Upper lobe of left lung (tissue), 6 donors: Measurements from ENCODE around the gene TAF1B. TPM values are rescaled to one million over a fixed set of nuclear protein-coding genes. Genes with fewer than 3 reads are reported as not detected.
A peak's percentile ranks its signal among the peaks of the same experiment; 100 is the strongest.

Experiments
- ATAC-seq, 2 donors: fragments of 200-7000 bp; cut with Tn5 transposase; one replicate each; pipeline ENCODE4 v1.9.1; 2022; ENCODE audit warnings: mild to moderate bottlenecking in 2 of 2, moderate library complexity in 2 of 2; ENCODE audit not compliant: low FRiP score in 2 of 2
- DNase-seq, 2 donors: peaks; one replicate each; pipeline ENCODE4 v3.0.0-alpha.2; 2019 to 2020
- H3K27ac ChIP-seq, 4 donors: fragments of 200-600 bp; sonication (generic); one replicate each; pipeline ENCODE4 v1.5.1; 2016 to 2019
- H3K27me3 ChIP-seq, 4 donors: fragments of 200-600 bp; sonication (generic); one replicate each; pipeline ENCODE4 v1.5.1; 2017 to 2019
- H3K36me3 ChIP-seq, 4 donors: fragments of 200-600 bp; sonication (generic); one replicate each; pipeline ENCODE4 v1.5.1; 2016 to 2019
- H3K4me1 ChIP-seq, 4 donors: fragments of 200-600 bp; sonication (generic); one replicate each; pipeline ENCODE4 v1.5.1; 2018 to 2019
- H3K4me3 ChIP-seq, 4 donors: fragments of 200-600 bp; sonication (generic); one replicate each; pipeline ENCODE4 v1.5.1; 2017 to 2019; ENCODE audit warnings: mild to moderate bottlenecking in 2 of 4, moderate library complexity in 1 of 4
- H3K9me3 ChIP-seq, 4 donors: fragments of 200-600 bp; sonication (generic); one replicate each; pipeline ENCODE4 v1.5.1; 2018 to 2019
- CTCF ChIP-seq, 6 experiments: fragments of 450-650 bp in 4 of 6; fragments of 200-600 bp in 2 of 6; sonication (generic) in 2 of 6; IDR thresholded peaks; one replicate each; pipeline ENCODE4 v1.5.1; 2016 to 2019; ENCODE audit warnings: antibody characterized with exemption in 6 of 6
- EP300 ChIP-seq, 4 donors: sonication (generic); formaldehyde crosslinking; IDR thresholded peaks; one replicate each; pipeline ENCODE4 v1.5.1; 2017; ENCODE audit warnings: antibody characterized with exemption in 4 of 4, control low read depth in 2 of 4
- POLR2A ChIP-seq, 4 donors: fragments of 450-650 bp; IDR thresholded peaks; one replicate each; pipeline ENCODE4 v1.5.1; 2016 to 2017; ENCODE audit warnings: antibody characterized with exemption in 4 of 4, mild to moderate bottlenecking in 2 of 4
- POLR2AphosphoS5 ChIP-seq, 2 donors: sonication (generic); formaldehyde crosslinking; IDR thresholded peaks; one replicate each; pipeline ENCODE4 v1.5.1; 2017; ENCODE audit warnings: antibody characterized with exemption in 2 of 2
- WGBS, 2 donors: methylation state at CpG; one replicate each; pipeline ENCODE4 v1.1.5; 2017 to 2018; 5-methylcytosine and 5-hydroxymethylcytosine counted together
- total RNA-seq, 6 donors: library from RNA; depleted of rRNA in 4 of 6; stranded (reverse); fragments of >200 nt in 4 of 6; gene quantifications; one replicate each; pipeline versions ENCODE4 v1.1.0 to v1.2.1, GENCODE V29; 2016 to 2021
- donor health status: DM: no; HTN: no; CAD: no; lungs with moderate emphysema.
- donor health status: DM: no; HTN: yes; CAD: no; lungs with severe emphysema.

The TAF1B gene
- total RNA-seq, 6 donors from 2014 or later, result 8.5 to 24.3 (median 16.7) TPM

GRCh38 chr2:9889812-9890261 lies 46.6 kb downstream of the TAF1B start:
- peaks cover 0 to 10% (median 3%) of the 10 kb centered on the region in 4 donors for H3K36me3 ChIP-seq
- DNase-seq (no peak), ATAC-seq (no peak)
- H3K9me3 ChIP-seq, result peaks cover 0 to 13% (median 2%) of the 10 kb centered on the region in 4 donors
- WGBS, 2 donors, result 19 to 33% methylated on average over 3 of the region's 3 CpGs
- H3K4me3 ChIP-seq, result no peak overlapping the region
- peaks cover 0 to 5% (median 2%) of the 10 kb centered on the region in 4 donors for H3K4me1 ChIP-seq
- peak overlapping the region in 1 of 4 donors; percentile 28 for H3K27ac ChIP-seq
- TF ChIP-seq POLR2AphosphoS5 (IDR thresholded peaks at IDR 0.05) (no peak), CTCF (IDR thresholded peaks at IDR 0.05) (no peak), EP300 (IDR thresholded peaks at IDR 0.05) (no peak), POLR2A (IDR thresholded peaks at IDR 0.05) (no peak)
- no peaks in the 10 kb centered on the region for H3K27me3 ChIP-seq

DNA sequence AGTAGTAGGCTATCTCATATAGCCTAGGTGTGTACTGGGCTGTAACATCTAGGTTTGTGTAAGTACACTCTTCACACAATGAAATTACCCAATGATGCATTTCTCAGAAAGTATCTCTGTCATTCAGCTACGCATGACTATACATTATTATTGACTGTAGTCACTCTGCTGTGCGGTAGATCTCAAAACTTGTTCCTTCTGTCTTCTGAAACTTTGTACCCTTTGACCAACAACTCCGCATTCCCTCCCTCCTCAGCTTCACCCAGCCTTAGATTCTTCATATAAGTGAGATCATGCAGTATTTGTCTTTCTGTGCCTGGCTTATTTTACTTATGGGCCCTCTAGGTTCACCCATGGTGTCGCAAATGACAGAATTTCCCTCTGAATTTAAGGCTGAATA lies 49.0 kb downstream of the TAF1B start:
- DNase-seq (no peak), ATAC-seq (no peak)
- Histone ChIP-seq H3K9me3 (peaks cover 0 to 6% (median 0%) of the 10 kb centered on the region in 4 donors), H3K4me3 (no peak overlapping the region), H3K27me3 (no peaks in the 10 kb centered on the region), H3K36me3 (peaks cover 0 to 6% (median 0%) of the 10 kb centered on the region in 4 donors), H3K4me1 (peaks cover 12 to 23% (median 17%) of the 10 kb centered on the region in 4 donors), H3K27ac (no peak overlapping the region)
- TF ChIP-seq POLR2AphosphoS5 (IDR thresholded peaks at IDR 0.05) (no peak), EP300 (IDR thresholded peaks at IDR 0.05) (no peak), POLR2A (IDR thresholded peaks at IDR 0.05) (no peak), CTCF (IDR thresholded peaks at IDR 0.05) (no peak)
- 97 to 99% methylated on average over 4 of the region's 4 CpGs for WGBS, 2 donors

GRCh38 chr2:9895669-9896590 lies 52.7 kb downstream of the TAF1B start:
- peak in 1 of 2 donors; percentile 46 for ATAC-seq
- Histone ChIP-seq H3K4me1 (peaks cover 22 to 34% (median 22%) of the 10 kb centered on the region in 4 donors), H3K27ac (peak overlapping the region in 2 of 4 donors; percentile 2 to 12), H3K36me3 (peaks cover 0 to 6% (median 0%) of the 10 kb centered on the region in 4 donors), H3K9me3 (no peaks in the 10 kb centered on the region), H3K4me3 (no peak overlapping the region), H3K27me3 (no peaks in the 10 kb centered on the region)
- whole genome bisulfite sequencing, 2 donors, result 46 to 53% methylated on average over 7 of the region's 7 CpGs
- no peak for TF ChIP-seq EP300 (IDR thresholded peaks at IDR 0.05)
- no peak for TF ChIP-seq POLR2A (IDR thresholded peaks at IDR 0.05)
- no peak for TF ChIP-seq CTCF (IDR thresholded peaks at IDR 0.05)
- TF ChIP-seq POLR2AphosphoS5 (IDR thresholded peaks at IDR 0.05), result no peak
- no peak for DNase-seq

DNA sequence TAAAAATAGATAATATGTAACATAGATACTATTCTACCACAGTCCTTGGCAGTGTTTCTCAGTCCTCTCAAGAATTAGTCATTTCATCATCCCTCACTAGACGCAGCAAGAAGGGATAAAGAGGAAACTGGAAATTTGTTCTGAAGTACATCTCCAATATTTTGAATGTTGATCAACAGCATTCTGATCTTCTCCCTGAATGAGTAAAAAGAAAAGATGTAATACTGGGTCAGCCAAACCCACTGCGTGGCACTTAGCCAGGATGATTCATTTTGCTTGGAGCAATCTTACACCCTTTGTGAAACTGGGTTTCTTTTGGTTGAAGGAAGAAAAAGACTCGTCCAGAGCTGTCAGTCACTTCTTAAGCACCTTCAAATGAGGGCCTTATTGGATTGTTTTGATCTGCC lies 54.1 kb downstream of the TAF1B start:
- 27 to 44% methylated on average over 3 of the region's 3 CpGs for WGBS, 2 donors
- peaks cover 22 to 34% (median 22%) of the 10 kb centered on the region in 4 donors for H3K4me1 ChIP-seq
- no peaks in the 10 kb centered on the region for H3K27me3 ChIP-seq
- ATAC-seq (peak; percentile 34 to 89), DNase-seq (peak in 1 of 2 donors; percentile 60)
- H3K27ac ChIP-seq, result peak overlapping the region; percentile 2 to 25 (median 18)
- no peaks in the 10 kb centered on the region for H3K9me3 ChIP-seq
- no peak for TF ChIP-seq EP300 (IDR thresholded peaks at IDR 0.05)
- no peak for TF ChIP-seq POLR2A (IDR thresholded peaks at IDR 0.05)
- TF ChIP-seq CTCF (IDR thresholded peaks at IDR 0.05), result no peak
- no peak for TF ChIP-seq POLR2AphosphoS5 (IDR thresholded peaks at IDR 0.05)
- H3K4me3 ChIP-seq, result no peak overlapping the region
- peaks cover 0 to 1% (median 0%) of the 10 kb centered on the region in 4 donors for H3K36me3 ChIP-seq
